ENCODE measurements around the gene TEKT2.

Gene TEKT2

GRCh38 chr1:36092798-36093185, 8.9 kb downstream of the TEKT2 start:
- peaks cover 15% of the 10 kb centered on the region for H3K4me1 Mint-ChIP-seq (ENCODE audit: low read depth)
- H3K9me3 Mint-ChIP-seq = no peaks in the 10 kb centered on the region
- no peak overlapping the region for H3K27ac Mint-ChIP-seq
- H3K27me3 Mint-ChIP-seq (ENCODE audit: low read depth) = no peaks in the 10 kb centered on the region
- H3K36me3 Mint-ChIP-seq (ENCODE audit: low read depth) = peaks cover 20% of the 10 kb centered on the region
- H3K4me3 Mint-ChIP-seq = no peak overlapping the region

GRCh38 chr1:36093226-36093625, 9.3 kb downstream of the TEKT2 start:
- Mint-ChIP-seq H3K27ac (no peak overlapping the region), H3K36me3 (ENCODE audit: low read depth) (peaks cover 20% of the 10 kb centered on the region), H3K4me1 (ENCODE audit: low read depth) (peaks cover 14% of the 10 kb centered on the region), H3K9me3 (no peaks in the 10 kb centered on the region), H3K27me3 (ENCODE audit: low read depth) (no peaks in the 10 kb centered on the region), H3K4me3 (no peak overlapping the region)

GRCh38 chr1:36093929-36094328, 10.0 kb downstream of the TEKT2 start:
- Mint-ChIP-seq H3K9me3 (no peaks in the 10 kb centered on the region), H3K36me3 (ENCODE audit: low read depth) (peaks cover 20% of the 10 kb centered on the region), H3K4me3 (no peak overlapping the region), H3K4me1 (ENCODE audit: low read depth) (peaks cover 13% of the 10 kb centered on the region), H3K27me3 (ENCODE audit: low read depth) (no peaks in the 10 kb centered on the region), H3K27ac (no peak overlapping the region)

- H3K4me3 Mint-ChIP-seq = no peak overlapping the region
- no peaks in the 10 kb centered on the region for H3K27me3 Mint-ChIP-seq (ENCODE audit: low read depth)
- H3K36me3 Mint-ChIP-seq (ENCODE audit: low read depth) = peaks cover 18% of the 10 kb centered on the region
- no peaks in the 10 kb centered on the region for H3K9me3 Mint-ChIP-seq
- peaks cover 9% of the 10 kb centered on the region for H3K4me1 Mint-ChIP-seq (ENCODE audit: low read depth)
- H3K27ac Mint-ChIP-seq = no peak overlapping the region
Measured at GRCh38 chr1:36094621-36095061, 10.7 kb downstream of the TEKT2 start.

- H3K4me3 Mint-ChIP-seq = no peak overlapping the region
- H3K36me3 Mint-ChIP-seq (ENCODE audit: low read depth) = peaks cover 17% of the 10 kb centered on the region
- H3K27ac Mint-ChIP-seq = no peak overlapping the region
- no peaks in the 10 kb centered on the region for H3K27me3 Mint-ChIP-seq (ENCODE audit: low read depth)
- no peaks in the 10 kb centered on the region for H3K9me3 Mint-ChIP-seq
- peaks cover 4% of the 10 kb centered on the region for H3K4me1 Mint-ChIP-seq (ENCODE audit: low read depth)
Measured at GRCh38 chr1:36095760-36096405, 12.0 kb downstream of the TEKT2 start.

- Mint-ChIP-seq H3K36me3 (ENCODE audit: low read depth) (peaks cover 13% of the 10 kb centered on the region), H3K4me3 (no peak overlapping the region), H3K27me3 (ENCODE audit: low read depth) (no peaks in the 10 kb centered on the region), H3K4me1 (ENCODE audit: low read depth) (peaks cover 2% of the 10 kb centered on the region), H3K9me3 (no peaks in the 10 kb centered on the region), H3K27ac (no peak overlapping the region)
Measured at GRCh38 chr1:36096500-36097432, 12.9 kb downstream of the TEKT2 start.

- Mint-ChIP-seq H3K27me3 (ENCODE audit: low read depth) (no peaks in the 10 kb centered on the region), H3K9me3 (no peaks in the 10 kb centered on the region), H3K4me3 (no peak overlapping the region), H3K4me1 (ENCODE audit: low read depth) (peaks cover 2% of the 10 kb centered on the region), H3K36me3 (ENCODE audit: low read depth) (peaks cover 6% of the 10 kb centered on the region), H3K27ac (no peak overlapping the region)
Measured at GRCh38 chr1:36097693-36098585, 14.0 kb downstream of the TEKT2 start.

- Mint-ChIP-seq H3K4me3 (no peak overlapping the region), H3K27me3 (ENCODE audit: low read depth) (no peaks in the 10 kb centered on the region), H3K36me3 (ENCODE audit: low read depth) (no peaks in the 10 kb centered on the region), H3K4me1 (ENCODE audit: low read depth) (peaks cover 2% of the 10 kb centered on the region), H3K9me3 (no peaks in the 10 kb centered on the region), H3K27ac (no peak overlapping the region)
Measured at GRCh38 chr1:36098650-36099365, 14.9 kb downstream of the TEKT2 start.

- Mint-ChIP-seq H3K4me3 (no peak overlapping the region), H3K27me3 (ENCODE audit: low read depth) (no peaks in the 10 kb centered on the region), H3K4me1 (ENCODE audit: low read depth) (peaks cover 2% of the 10 kb centered on the region), H3K36me3 (ENCODE audit: low read depth) (no peaks in the 10 kb centered on the region), H3K9me3 (no peaks in the 10 kb centered on the region), H3K27ac (no peak overlapping the region)
Measured at GRCh38 chr1:36099681-36100341, 15.9 kb downstream of the TEKT2 start.

GRCh38 chr1:36100376-36100775, 16.5 kb downstream of the TEKT2 start:
- Mint-ChIP-seq H3K36me3 (ENCODE audit: low read depth) (no peaks in the 10 kb centered on the region), H3K4me1 (ENCODE audit: low read depth) (peaks cover 2% of the 10 kb centered on the region), H3K27me3 (ENCODE audit: low read depth) (no peaks in the 10 kb centered on the region), H3K9me3 (no peaks in the 10 kb centered on the region), H3K27ac (no peak overlapping the region), H3K4me3 (no peak overlapping the region)

GRCh38 chr1:36101546-36101945, 17.7 kb downstream of the TEKT2 start:
- Mint-ChIP-seq H3K27me3 (ENCODE audit: low read depth) (no peaks in the 10 kb centered on the region), H3K9me3 (no peaks in the 10 kb centered on the region), H3K36me3 (ENCODE audit: low read depth) (no peaks in the 10 kb centered on the region), H3K4me1 (ENCODE audit: low read depth) (peaks cover 2% of the 10 kb centered on the region), H3K4me3 (no peak overlapping the region), H3K27ac (no peak overlapping the region)

GRCh38 chr1:36106269-36106668, 22.4 kb downstream of the TEKT2 start:
- H3K4me3 Mint-ChIP-seq = no peak overlapping the region
- no peak overlapping the region for H3K27ac Mint-ChIP-seq
- H3K36me3 Mint-ChIP-seq (ENCODE audit: low read depth) = no peaks in the 10 kb centered on the region
- no peaks in the 10 kb centered on the region for H3K27me3 Mint-ChIP-seq (ENCODE audit: low read depth)
- no peaks in the 10 kb centered on the region for H3K9me3 Mint-ChIP-seq
- H3K4me1 Mint-ChIP-seq (ENCODE audit: low read depth) = peaks cover 11% of the 10 kb centered on the region

- H3K4me3 Mint-ChIP-seq = no peak overlapping the region
- peaks cover 13% of the 10 kb centered on the region for H3K4me1 Mint-ChIP-seq (ENCODE audit: low read depth)
- no peaks in the 10 kb centered on the region for H3K27me3 Mint-ChIP-seq (ENCODE audit: low read depth)
- no peaks in the 10 kb centered on the region for H3K9me3 Mint-ChIP-seq
- no peak overlapping the region for H3K27ac Mint-ChIP-seq
- no peaks in the 10 kb centered on the region for H3K36me3 Mint-ChIP-seq (ENCODE audit: low read depth)
Measured at GRCh38 chr1:36107394-36107793, 23.5 kb downstream of the TEKT2 start.
